ENCODE data around the gene VPS25.

Gene VPS25

DNA sequence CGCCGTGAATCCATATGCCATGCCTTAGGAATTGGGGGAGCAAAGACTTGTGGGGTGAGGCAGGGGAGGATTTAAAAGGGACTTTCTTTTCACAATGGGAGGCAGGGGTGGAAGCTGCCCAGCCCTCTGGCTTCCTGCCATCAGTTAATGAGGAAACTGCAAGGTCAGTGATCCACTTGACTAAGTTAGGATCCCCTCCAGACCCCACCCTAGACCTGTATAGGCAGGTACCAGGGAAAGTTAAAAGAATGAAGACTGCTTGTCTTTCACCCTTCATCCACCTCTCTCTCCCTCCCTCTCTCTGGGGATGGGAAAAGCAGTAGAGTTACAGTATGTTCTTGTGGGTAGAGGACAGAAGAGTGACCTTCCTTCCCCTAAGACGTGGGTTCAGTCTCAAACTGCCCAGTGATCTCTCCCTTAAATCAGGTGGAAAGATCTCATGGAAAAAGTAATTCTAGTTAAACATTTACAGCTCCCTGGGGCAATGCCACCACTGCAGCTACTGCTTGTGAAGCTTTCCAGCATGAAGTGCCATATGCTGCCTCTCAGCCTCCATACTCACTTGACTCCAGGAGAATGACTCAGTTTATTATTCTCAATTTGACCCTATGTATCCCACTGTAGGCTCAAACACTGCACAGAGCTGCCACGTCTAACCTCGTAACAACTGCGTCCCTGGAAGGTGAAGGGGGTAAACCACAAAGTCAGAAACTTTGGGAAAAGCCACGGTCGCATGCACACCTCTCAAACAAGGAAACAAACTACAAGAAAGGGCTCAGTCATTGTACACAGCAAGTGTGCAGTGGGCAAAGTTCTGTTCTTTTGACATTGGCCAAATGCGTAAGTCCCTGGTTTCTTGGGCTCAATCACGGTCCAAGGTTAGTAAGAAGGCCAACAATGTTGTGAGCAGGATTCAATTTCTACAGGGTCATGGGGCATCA lies 24.1 kb downstream of the VPS25 start:
- peaks cover 4 to 6% of the 10 kb centered on the region in 2 donors for H3K9me3 Mint-ChIP-seq
- peak overlapping the region; percentile 91 to 93 for H3K4me3 Mint-ChIP-seq
- ATAC-seq (no peak), DNase-seq (no peak)
- peaks cover 32% of the 10 kb centered on the region for H3K4me1 Mint-ChIP-seq
- no peaks in the 10 kb centered on the region for H3K27me3 Mint-ChIP-seq
- peak overlapping the region in 1 of 2 donors; percentile 43 for H3K27ac Mint-ChIP-seq

DNA sequence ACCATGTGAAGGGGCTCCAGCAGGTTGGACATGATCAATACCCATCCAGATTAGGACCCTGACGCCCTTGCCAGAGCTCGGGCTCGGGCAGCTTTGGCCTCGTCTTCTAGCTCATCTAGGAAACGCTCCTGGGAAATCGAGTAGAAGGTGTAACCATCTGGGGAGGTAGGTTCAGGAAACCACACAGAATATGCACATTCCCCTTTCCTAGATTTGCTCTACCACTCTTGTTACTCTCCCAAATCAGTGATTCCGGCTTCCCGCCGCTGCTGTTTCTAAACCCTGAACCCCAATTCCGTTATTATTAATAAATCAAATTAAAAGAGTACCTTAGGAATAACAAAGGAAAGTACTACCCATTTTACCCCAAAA lies 24.7 kb downstream of the VPS25 start:
- Mint-ChIP-seq H3K4me3 (peak overlapping the region; percentile 91 to 93), H3K27ac (peak overlapping the region; percentile 95 to 96)

GRCh38 chr17:42798383-42799380 lies 25.4 kb downstream of the VPS25 start, which contains the start of the genes CNTD1 and COA3:
Gene CNTD1, plus strand, starts transcription at chr17:42798861. Its CDS starts 207 bp downstream, at chr17:42799068.
Gene COA3, minus strand, starts transcription at chr17:42798704. Its CDS starts 23 bp downstream, at chr17:42798681.
- DNase-seq = peak; percentile 78 to 86
- Mint-ChIP-seq H3K27ac (peak within 1 kb of the TSS; percentile 95 to 96), H3K4me3 (peak within 1 kb of the TSS; percentile 91 to 93), H3K4me1 (peaks cover 32% of the 10 kb centered on the region), H3K9me3 (peaks cover 4 to 6% of the 10 kb centered on the region in 2 donors), H3K27me3 (no peaks in the 10 kb centered on the region)
- ATAC-seq = peak; percentile 100

More for the DNA sequence above, 24.7 kb downstream of the VPS25 start:
- Mint-ChIP-seq H3K27me3 (no peaks in the 10 kb centered on the region), H3K9me3 (peaks cover 4 to 6% of the 10 kb centered on the region in 2 donors), H3K4me1 (peaks cover 32% of the 10 kb centered on the region)
- DNase-seq = no peak
- no peak for ATAC-seq

DNA sequence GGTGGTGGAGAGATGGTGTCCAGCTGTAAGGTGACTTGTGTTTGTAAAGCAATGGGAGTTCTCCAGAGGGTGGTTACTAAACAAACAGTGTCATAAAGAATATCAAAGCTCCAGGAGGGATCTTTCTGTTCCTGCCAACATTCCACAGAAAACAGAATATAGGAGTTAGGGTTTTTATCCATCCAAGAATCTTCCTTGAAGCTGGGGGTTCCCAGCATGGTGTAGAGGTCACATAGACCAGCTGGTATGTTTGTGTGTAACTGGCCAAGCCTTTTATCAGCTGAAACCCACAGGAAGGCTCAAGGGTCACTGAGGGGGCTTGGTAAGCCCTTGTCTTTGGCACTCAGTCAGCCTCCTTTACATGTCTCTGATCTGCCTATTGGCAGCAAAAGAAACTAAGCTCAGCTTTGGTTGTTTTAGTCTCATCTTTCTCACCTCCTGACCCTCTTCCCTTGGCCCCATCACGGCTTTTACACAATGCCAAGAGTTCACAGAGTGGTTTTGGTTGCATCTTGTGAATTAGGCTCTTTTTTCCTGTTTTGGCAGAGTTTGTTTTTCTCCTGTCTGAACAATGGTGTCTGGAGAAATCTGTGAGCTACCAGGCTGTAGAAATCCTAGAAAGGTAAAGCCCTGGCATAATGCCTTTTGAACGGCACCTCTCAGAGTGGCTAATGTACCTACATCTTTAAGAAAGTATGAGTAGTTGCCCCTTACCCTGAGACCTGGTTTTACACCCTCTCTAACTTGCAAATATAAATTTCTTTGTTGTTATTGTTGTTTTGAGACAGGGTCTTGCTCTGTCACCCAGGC lies 30.0 kb downstream of the VPS25 start:
- Mint-ChIP-seq H3K4me3 (no peak overlapping the region), H3K27ac (no peak overlapping the region), H3K27me3 (no peaks in the 10 kb centered on the region), H3K9me3 (peaks cover 4 to 6% of the 10 kb centered on the region in 2 donors), H3K4me1 (peaks cover 8% of the 10 kb centered on the region)
- ATAC-seq (no peak), DNase-seq (no peak)

- no peak for DNase-seq
- Mint-ChIP-seq H3K27ac (no peak overlapping the region), H3K4me1 (no peaks in the 10 kb centered on the region), H3K4me3 (no peak overlapping the region), H3K27me3 (no peaks in the 10 kb centered on the region), H3K9me3 (no peaks in the 10 kb centered on the region)
- ATAC-seq = no peak
Observed at GRCh38 chr17:42804918-42805367, 31.7 kb downstream of the VPS25 start.

DNA sequence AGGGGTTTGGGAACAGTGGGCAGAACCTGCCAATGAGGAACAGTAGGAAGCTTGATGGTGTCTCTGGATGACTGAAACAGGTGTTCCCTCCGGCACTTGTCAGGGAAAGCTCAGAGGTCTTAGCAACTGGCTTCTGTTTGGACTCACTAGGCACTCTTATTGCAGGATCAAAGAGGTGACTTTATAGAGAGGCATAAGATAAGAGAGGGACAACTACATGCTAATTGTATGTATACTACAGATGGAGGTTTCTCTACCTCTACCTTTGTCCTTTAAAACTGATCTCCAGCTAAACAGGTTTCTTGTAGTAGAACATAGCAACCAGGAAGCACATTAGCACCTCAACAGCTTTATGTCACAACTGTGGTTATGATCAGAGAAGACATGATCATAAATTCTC lies 33.0 kb downstream of the VPS25 start:
- no peak overlapping the region for H3K27ac Mint-ChIP-seq
- DNase-seq = no peak
- no peak for ATAC-seq
- H3K4me3 Mint-ChIP-seq = no peak overlapping the region
- no peaks in the 10 kb centered on the region for H3K9me3 Mint-ChIP-seq
- H3K4me1 Mint-ChIP-seq = no peaks in the 10 kb centered on the region
- no peaks in the 10 kb centered on the region for H3K27me3 Mint-ChIP-seq

DNA sequence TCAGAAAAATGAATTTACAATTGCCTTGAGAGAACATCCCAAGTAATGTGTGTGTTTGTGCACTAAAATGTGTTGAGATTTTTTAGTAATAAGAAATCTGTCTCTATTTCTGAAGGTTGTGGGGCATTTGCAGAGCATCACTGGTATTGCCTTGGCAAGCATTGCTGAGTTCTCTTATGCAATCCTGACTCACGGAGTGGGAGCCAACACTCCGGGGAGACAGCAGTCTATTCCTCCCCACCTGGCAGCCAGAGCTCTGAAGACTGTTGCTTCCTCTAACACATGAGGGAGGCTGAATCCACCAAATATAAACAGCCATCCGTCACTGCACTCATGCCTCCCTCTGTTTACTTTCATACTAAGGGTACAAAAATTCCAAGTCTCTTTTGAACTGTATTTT lies 36.0 kb downstream of the VPS25 start:
- H3K27ac Mint-ChIP-seq = peak overlapping the region in 1 of 2 donors; percentile 14
- DNase-seq (no peak), ATAC-seq (no peak)
- H3K27me3 Mint-ChIP-seq = no peaks in the 10 kb centered on the region
- no peaks in the 10 kb centered on the region for H3K4me1 Mint-ChIP-seq
- H3K4me3 Mint-ChIP-seq = no peak overlapping the region
- no peaks in the 10 kb centered on the region for H3K9me3 Mint-ChIP-seq

DNA sequence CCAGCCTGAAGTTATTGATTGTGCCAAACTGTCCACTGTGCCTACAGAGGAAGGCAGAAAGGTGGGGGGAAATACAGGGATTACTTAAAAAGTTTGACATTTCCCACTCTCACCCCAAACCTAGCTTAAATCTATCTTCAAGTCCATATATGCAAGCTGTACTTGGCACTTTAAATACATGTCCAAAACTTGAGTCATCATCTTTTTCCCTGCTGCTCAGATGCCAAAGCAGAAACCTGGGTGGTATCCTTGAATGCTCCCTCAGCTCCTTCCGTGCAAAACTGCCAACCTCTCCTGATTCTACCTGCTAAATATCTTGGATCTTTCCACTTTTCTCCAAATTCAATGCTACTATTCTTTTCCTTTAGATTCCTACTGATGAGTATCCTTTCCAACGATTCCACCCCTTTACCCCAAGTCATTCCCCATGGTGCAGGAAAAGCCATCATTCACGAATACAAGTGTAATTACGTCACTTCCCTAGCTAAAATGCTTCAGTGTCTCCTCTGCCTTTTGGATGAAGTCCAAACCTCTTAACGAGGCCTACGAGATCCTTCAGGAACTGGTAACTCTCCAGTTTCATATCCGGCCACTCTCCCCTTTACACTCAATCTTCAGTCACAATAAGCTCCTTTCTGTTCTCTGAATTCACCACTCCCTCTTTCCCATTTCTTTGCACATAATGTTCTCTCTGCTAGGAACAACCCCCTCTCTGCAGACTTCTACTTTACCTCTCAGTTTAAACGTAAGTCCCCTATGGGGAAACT lies 41.6 kb downstream of the VPS25 start:
- no peak for DNase-seq
- H3K4me3 Mint-ChIP-seq = no peak overlapping the region
- peak overlapping the region; percentile 7 to 34 for H3K27ac Mint-ChIP-seq
- no peaks in the 10 kb centered on the region for H3K9me3 Mint-ChIP-seq
- no peaks in the 10 kb centered on the region for H3K4me1 Mint-ChIP-seq
- H3K27me3 Mint-ChIP-seq = no peaks in the 10 kb centered on the region
- ATAC-seq = no peak

DNA sequence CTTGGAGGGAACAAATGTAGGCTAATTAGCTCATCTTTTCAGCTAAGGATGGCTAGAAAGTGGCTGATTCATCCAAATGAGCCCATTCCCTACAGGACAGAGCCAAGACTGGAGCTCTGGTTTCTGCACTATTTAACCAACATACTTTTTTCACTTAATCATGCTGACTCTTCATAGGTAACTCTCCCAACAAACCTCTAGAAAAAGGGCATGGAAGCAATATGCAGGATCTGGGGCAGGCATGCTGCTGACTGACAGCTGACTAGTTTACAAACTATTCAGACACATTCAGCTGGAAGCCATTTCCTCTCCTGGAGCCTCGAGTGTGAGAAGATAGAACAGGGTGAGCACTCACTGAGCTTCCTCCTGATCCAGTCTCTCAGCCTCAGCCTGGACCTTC lies 44.6 kb downstream of the VPS25 start:
- H3K4me3 Mint-ChIP-seq = no peak overlapping the region
- no peaks in the 10 kb centered on the region for H3K27me3 Mint-ChIP-seq
- H3K4me1 Mint-ChIP-seq = peaks cover 26% of the 10 kb centered on the region
- DNase-seq (no peak), ATAC-seq (no peak)
- no peak overlapping the region for H3K27ac Mint-ChIP-seq
- H3K9me3 Mint-ChIP-seq = no peaks in the 10 kb centered on the region

DNA sequence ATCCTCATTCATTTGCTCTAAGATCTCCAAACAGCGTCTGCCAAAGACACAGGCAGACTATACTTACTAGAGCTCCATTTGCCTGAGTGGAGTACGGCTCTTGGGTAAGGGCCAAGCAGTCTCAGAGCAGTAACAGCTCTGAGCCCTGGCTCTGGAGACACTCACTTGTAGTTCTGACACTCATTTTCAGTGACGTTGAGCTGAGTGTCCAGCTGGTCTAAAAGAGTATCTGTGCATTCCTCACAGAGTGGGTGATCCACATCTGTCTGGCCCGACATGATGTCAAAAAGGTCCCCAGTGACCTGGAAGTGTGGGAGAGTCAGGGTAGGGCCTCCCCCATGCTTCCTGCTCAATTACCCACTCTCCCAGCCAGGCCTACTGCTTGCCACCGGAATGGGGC lies 45.1 kb downstream of the VPS25 start:
- no peak overlapping the region for H3K4me3 Mint-ChIP-seq
- H3K27me3 Mint-ChIP-seq = no peaks in the 10 kb centered on the region
- H3K9me3 Mint-ChIP-seq = no peaks in the 10 kb centered on the region
- peak overlapping the region in 1 of 2 donors; percentile 51 for H3K27ac Mint-ChIP-seq
- peaks cover 29% of the 10 kb centered on the region for H3K4me1 Mint-ChIP-seq
- DNase-seq = no peak
- ATAC-seq = no peak

DNA sequence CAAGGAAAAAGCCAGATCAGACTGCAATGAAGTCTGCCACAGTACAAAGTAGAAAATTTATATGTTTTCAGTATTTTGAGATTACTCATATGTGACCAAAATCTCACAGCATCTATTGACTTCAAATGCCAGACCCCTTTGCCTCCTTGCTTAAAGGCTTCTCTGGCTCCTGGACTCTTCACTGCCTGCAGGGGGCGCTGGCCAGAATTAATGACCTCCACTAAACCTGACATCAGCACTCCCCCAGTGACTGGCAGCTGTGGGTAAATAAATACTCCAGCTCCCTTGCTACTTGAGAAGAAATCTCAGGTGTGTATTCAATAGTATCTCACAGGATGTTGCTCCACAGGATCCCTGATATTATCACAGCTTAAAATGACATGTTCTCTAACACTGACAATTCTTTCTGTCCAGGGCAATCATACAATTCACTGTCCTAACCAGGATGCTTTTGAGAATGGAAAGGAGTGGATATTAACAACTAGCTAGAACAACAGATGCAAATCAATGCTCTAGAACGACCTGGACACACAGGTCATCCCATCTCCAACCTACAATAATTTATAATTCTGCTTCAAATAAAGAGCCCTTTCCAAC lies 46.8 kb downstream of the VPS25 start:
- DNase-seq = peak; percentile 54 to 76
- no peak overlapping the region for H3K4me3 Mint-ChIP-seq
- H3K4me1 Mint-ChIP-seq = peaks cover 41% of the 10 kb centered on the region
- H3K9me3 Mint-ChIP-seq = no peaks in the 10 kb centered on the region
- H3K27ac Mint-ChIP-seq = no peak overlapping the region
- ATAC-seq = peak; percentile 68
- H3K27me3 Mint-ChIP-seq = no peaks in the 10 kb centered on the region

DNA sequence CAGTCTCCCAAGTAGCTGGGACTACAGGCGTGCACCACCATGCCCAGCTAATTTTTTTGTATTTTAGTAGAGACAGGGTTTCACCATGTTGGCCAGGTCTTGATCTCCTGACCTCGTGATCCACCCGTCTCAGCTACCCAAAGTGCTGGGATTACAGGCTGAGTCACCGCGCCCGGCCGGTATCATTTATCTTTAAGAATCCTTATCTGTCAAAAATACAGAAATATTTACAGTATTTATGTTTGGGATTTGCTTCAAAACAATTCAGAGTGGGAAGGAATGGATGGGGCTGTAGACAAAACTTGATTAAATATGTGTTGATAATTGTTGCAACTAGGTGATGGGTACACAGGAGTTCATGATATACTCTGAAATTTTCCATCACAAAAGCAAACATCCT lies 47.9 kb downstream of the VPS25 start:
- DNase-seq (no peak), ATAC-seq (no peak)
- Mint-ChIP-seq H3K4me3 (peak overlapping the region in 1 of 2 donors; percentile 6), H3K9me3 (no peaks in the 10 kb centered on the region), H3K27ac (no peak overlapping the region), H3K4me1 (peaks cover 41% of the 10 kb centered on the region), H3K27me3 (no peaks in the 10 kb centered on the region)

GRCh38 chr17:42827472-42827871 lies 54.2 kb downstream of the VPS25 start:
- H3K9me3 Mint-ChIP-seq = no peaks in the 10 kb centered on the region
- H3K4me1 Mint-ChIP-seq = peaks cover 26% of the 10 kb centered on the region
- no peaks in the 10 kb centered on the region for H3K27me3 Mint-ChIP-seq
- DNase-seq (no peak), ATAC-seq (no peak)
- H3K27ac Mint-ChIP-seq = no peak overlapping the region
- no peak overlapping the region for H3K4me3 Mint-ChIP-seq

Measured in stimulated activated naive CD8-positive, alpha-beta T cell treated with anti-CD3 and anti-CD28 coated beads, Interleukin-15, amount 100 ng/mL, for 72 hours (primary cell).